NCI-H1694 (cell line): Measurements from ENCODE around the gene CCDC141.

ENCODE experiments used
- DNase-seq: peaks from one replicate; lab custom pipeline; 2025; lab: John Stamatoyannopoulos, UW

Gene CCDC141

GRCh38 chr2:178871536-178871935 lies 178.4 kb downstream of the CCDC141 start:
- no peak for DNase-seq

- DNase-seq, result no peak
These were observed 179.2 kb downstream of the CCDC141 start for GRCh38 chr2:178870703-178871102.

- no peak for DNase-seq
These were observed 183.9 kb downstream of the CCDC141 start for GRCh38 chr2:178865999-178866398.

GRCh38 chr2:178865146-178865936 lies 184.6 kb downstream of the CCDC141 start:
- DNase-seq, result no peak

- DNase-seq, result peak; percentile 88
These were observed 185.9 kb downstream of the CCDC141 start for GRCh38 chr2:178863856-178864620.

- no peak for DNase-seq
These were observed 186.6 kb downstream of the CCDC141 start for GRCh38 chr2:178863130-178863855.

GRCh38 chr2:178860551-178860950 lies 189.4 kb downstream of the CCDC141 start:
- no peak for DNase-seq

- no peak for DNase-seq
These were observed 190.2 kb downstream of the CCDC141 start for GRCh38 chr2:178859730-178860129.

GRCh38 chr2:178858896-178859625 lies 190.9 kb downstream of the CCDC141 start:
- no peak for DNase-seq

GRCh38 chr2:178855151-178855550 lies 194.8 kb downstream of the CCDC141 start:
- no peak for DNase-seq

- no peak for DNase-seq
These were observed 201.6 kb downstream of the CCDC141 start for GRCh38 chr2:178848335-178848734.

GRCh38 chr2:178846458-178846802 lies 203.5 kb downstream of the CCDC141 start:
- DNase-seq, result no peak

GRCh38 chr2:178845566-178846457 lies 204.1 kb downstream of the CCDC141 start:
- DNase-seq, result no peak

- no peak for DNase-seq
These were observed 205.2 kb downstream of the CCDC141 start for GRCh38 chr2:178844701-178845100.

- DNase-seq, result no peak
These were observed 205.7 kb downstream of the CCDC141 start for GRCh38 chr2:178844269-178844668.

- DNase-seq, result no peak
These were observed 206.2 kb downstream of the CCDC141 start for GRCh38 chr2:178843697-178844096.

- no peak for DNase-seq
These were observed 213.1 kb downstream of the CCDC141 start for GRCh38 chr2:178836807-178837206.

- DNase-seq, result no peak
These were observed 215.9 kb downstream of the CCDC141 start for GRCh38 chr2:178834086-178834485.

- no peak for DNase-seq
These were observed 216.6 kb downstream of the CCDC141 start for GRCh38 chr2:178833382-178833781.

GRCh38 chr2:178830451-178830850 lies 219.5 kb downstream of the CCDC141 start:
- DNase-seq, result no peak

- DNase-seq, result no peak
These were observed 220.0 kb downstream of the CCDC141 start for GRCh38 chr2:178829981-178830380.
